Activated T-cell treated with anti-CD3 and anti-CD28 coated beads for 1 hour (primary cell): Measurements from ENCODE around the gene PIR.

Source experiments
- DNase-seq: peaks from one replicate; pipeline ENCODE4 v3.0.0-alpha.2; 2020; ENCODE audit warnings: low read depth

Gene PIR

GRCh38 chrX:15416133-15416993, 76.8 kb downstream of the PIR start:
- DNase-seq, result no peak

- DNase-seq, result no peak
These were observed 80.0 kb downstream of the PIR start for GRCh38 chrX:15413101-15413500.

GRCh38 chrX:15410947-15411346, 82.2 kb downstream of the PIR start:
- DNase-seq, result no peak

- no peak for DNase-seq
These were observed 82.7 kb downstream of the PIR start for GRCh38 chrX:15410430-15410829.

GRCh38 chrX:15405846-15406245, 87.3 kb downstream of the PIR start:
- no peak for DNase-seq

- DNase-seq, result no peak
These were observed 88.6 kb downstream of the PIR start for GRCh38 chrX:15404401-15405096.

GRCh38 chrX:15401378-15401777, 91.8 kb downstream of the PIR start:
- DNase-seq, result no peak

GRCh38 chrX:15399962-15400391, 93.2 kb downstream of the PIR start:
- DNase-seq, result no peak

GRCh38 chrX:15398874-15399273, 94.3 kb downstream of the PIR start:
- DNase-seq, result no peak

- DNase-seq, result no peak
These were observed 97.3 kb downstream of the PIR start for GRCh38 chrX:15395789-15396188.

- DNase-seq, result no peak
These were observed 101.3 kb downstream of the PIR start for GRCh38 chrX:15391850-15392249.

GRCh38 chrX:15384304-15384703, 108.8 kb downstream of the PIR start, which contains the start of gene VEGFD:
Gene VEGFD (minus strand): TSS chrX:15384413. CDS start chrX:15383946, 467 bp downstream.
- no peak for DNase-seq

- DNase-seq, result no peak
These were observed 110.3 kb downstream of the PIR start for GRCh38 chrX:15382813-15383212.

GRCh38 chrX:15376956-15377355, 116.2 kb downstream of the PIR start:
- no peak for DNase-seq

GRCh38 chrX:15373976-15374375, 119.2 kb downstream of the PIR start:
- DNase-seq, result no peak

- DNase-seq, result no peak
These were observed 126.4 kb downstream of the PIR start for GRCh38 chrX:15366506-15367352.

GRCh38 chrX:15359701-15360100, 133.4 kb downstream of the PIR start:
- no peak for DNase-seq

- DNase-seq, result no peak
These were observed 134.6 kb downstream of the PIR start for GRCh38 chrX:15358533-15358932.

- no peak for DNase-seq
These were observed 136.7 kb downstream of the PIR start for GRCh38 chrX:15356444-15356843.

GRCh38 chrX:15350329-15350996, 142.7 kb downstream of the PIR start:
- DNase-seq, result no peak

- no peak for DNase-seq
These were observed 144.1 kb downstream of the PIR start for GRCh38 chrX:15349046-15349445.

- no peak for DNase-seq
These were observed 147.2 kb downstream of the PIR start for GRCh38 chrX:15345976-15346375.
